Loucy (cell line): Measurements from ENCODE around the gene ZNF48.

Experiments used
- H2AFZ ChIP-seq: fragments of 200-600 bp; sonication (generic); 2 replicates; pipeline ENCODE4 v1.6.0; 2016; ENCODE audit warnings: antibody characterized with exemption, mild to moderate bottlenecking, low read length, moderate library complexity
- H3F3A ChIP-seq: fragments of 200-600 bp; 2 replicates; pipeline ENCODE4 v1.6.0; 2016; ENCODE audit warnings: antibody characterized with exemption, low read depth, mild to moderate bottlenecking
- H3K27me3 ChIP-seq: fragments of 200-600 bp; sonication (generic); 2 replicates; pipeline ENCODE4 v1.6.1; 2014; ENCODE audit warnings: low read length, mild to moderate bottlenecking; ENCODE audit not compliant: insufficient read depth, poor library complexity, severe bottlenecking
- H3K36me3 ChIP-seq: fragments of 200-600 bp; sonication (generic); 2 replicates; pipeline ENCODE4 v1.6.1; 2016; ENCODE audit warnings: low read length; ENCODE audit not compliant: insufficient read depth
- H3K4me1 ChIP-seq: fragments of 200-600 bp; sonication (generic); 2 replicates; pipeline ENCODE4 v1.5.1; 2014; ENCODE audit warnings: low read length, mild to moderate bottlenecking; ENCODE audit not compliant: insufficient read depth, poor library complexity, severe bottlenecking
- H3K4me2 ChIP-seq: fragments of 200-600 bp; sonication (generic); 2 replicates; pipeline ENCODE4 v1.6.0; 2014; ENCODE audit warnings: antibody characterized with exemption, low read length, low read depth, mild to moderate bottlenecking; ENCODE audit not compliant: poor library complexity, severe bottlenecking
- H3K4me3 ChIP-seq: fragments of 200-600 bp; sonication (generic); 2 replicates; pipeline ENCODE4 v1.5.1; 2014; ENCODE audit warnings: low read length, mild to moderate bottlenecking, mixed read lengths; ENCODE audit not compliant: poor library complexity, severe bottlenecking
- H3K79me2 ChIP-seq: fragments of 200-600 bp; sonication (generic); 2 replicates; pipeline ENCODE4 v1.6.1; 2014; ENCODE audit warnings: low read length; ENCODE audit not compliant: insufficient read depth
- H3K9ac ChIP-seq: fragments of 200-600 bp; sonication (generic); 2 replicates; pipeline ENCODE4 v1.6.0; 2014; ENCODE audit warnings: mild to moderate bottlenecking, low read depth, low read length, moderate library complexity; ENCODE audit not compliant: poor library complexity, severe bottlenecking
- H3K9me2 ChIP-seq: fragments of 200-600 bp; sonication (generic); replicated peaks from 2 replicates; pipeline ENCODE4 v1.6.1; 2016; ENCODE audit warnings: low read depth, low read length, mixed read lengths
- H3K9me3 ChIP-seq: fragments of 200-600 bp; sonication (generic); 2 replicates; pipeline ENCODE4 v1.6.1; 2014; ENCODE audit warnings: mild to moderate bottlenecking, antibody characterized with exemption, low read length, low read depth; ENCODE audit not compliant: insufficient read depth
- H4K20me1 ChIP-seq: fragments of 200-600 bp; sonication (generic); 2 replicates; pipeline ENCODE4 v1.6.0; 2014; ENCODE audit warnings: antibody characterized with exemption, low read length, mild to moderate bottlenecking; ENCODE audit not compliant: insufficient read depth, poor library complexity, severe bottlenecking
- EZH2phosphoT487 ChIP-seq: fragments of 200-600 bp; IDR thresholded peaks from 2 replicates; pipeline ENCODE4 v1.6.1; 2018; ENCODE audit warnings: antibody characterized with exemption, mild to moderate bottlenecking, moderate library complexity, borderline replicate concordance
- TF ChIP-seq, protein P1 (sequence below): fragments of 200-600 bp; sonication (generic); conservative IDR thresholded peaks from 2 replicates; pipeline ENCODE4 v1.5.1; 2014; ENCODE audit warnings: mild to moderate bottlenecking, antibody characterized with exemption, low read length

ZNF48 gene

DNA sequence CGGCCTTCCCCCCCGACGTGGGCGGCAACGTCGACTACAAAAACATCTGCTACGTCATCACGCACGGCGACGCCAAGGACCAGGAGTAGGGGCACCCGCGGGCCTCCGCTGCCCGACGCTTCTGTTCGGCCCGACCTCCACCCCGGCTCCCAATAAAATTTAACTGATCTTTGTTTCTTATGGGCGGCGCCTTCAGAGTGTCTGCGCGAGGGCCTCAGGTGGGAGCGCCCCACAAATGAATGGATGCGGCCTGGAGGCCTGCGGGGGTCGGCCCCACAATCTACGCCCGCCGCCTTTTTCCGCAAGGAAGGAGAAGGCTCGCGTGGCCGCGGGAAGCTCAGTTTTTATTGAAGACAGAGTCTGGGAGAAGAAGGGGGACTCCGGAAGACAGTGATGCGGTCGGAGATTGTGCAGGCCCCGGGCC is 17.4 kb upstream of the ZNF48 start:
- TF ChIP-seq, protein P1, sequence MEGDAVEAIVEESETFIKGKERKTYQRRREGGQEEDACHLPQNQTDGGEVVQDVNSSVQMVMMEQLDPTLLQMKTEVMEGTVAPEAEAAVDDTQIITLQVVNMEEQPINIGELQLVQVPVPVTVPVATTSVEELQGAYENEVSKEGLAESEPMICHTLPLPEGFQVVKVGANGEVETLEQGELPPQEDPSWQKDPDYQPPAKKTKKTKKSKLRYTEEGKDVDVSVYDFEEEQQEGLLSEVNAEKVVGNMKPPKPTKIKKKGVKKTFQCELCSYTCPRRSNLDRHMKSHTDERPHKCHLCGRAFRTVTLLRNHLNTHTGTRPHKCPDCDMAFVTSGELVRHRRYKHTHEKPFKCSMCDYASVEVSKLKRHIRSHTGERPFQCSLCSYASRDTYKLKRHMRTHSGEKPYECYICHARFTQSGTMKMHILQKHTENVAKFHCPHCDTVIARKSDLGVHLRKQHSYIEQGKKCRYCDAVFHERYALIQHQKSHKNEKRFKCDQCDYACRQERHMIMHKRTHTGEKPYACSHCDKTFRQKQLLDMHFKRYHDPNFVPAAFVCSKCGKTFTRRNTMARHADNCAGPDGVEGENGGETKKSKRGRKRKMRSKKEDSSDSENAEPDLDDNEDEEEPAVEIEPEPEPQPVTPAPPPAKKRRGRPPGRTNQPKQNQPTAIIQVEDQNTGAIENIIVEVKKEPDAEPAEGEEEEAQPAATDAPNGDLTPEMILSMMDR: no peak
- TF ChIP-seq EZH2phosphoT487: no peak
- no peaks in the 10 kb centered on the region for H3K9me3 ChIP-seq
- H3K9ac ChIP-seq: peak overlapping the region; percentile 90
- peaks cover 53% of the 10 kb centered on the region for H3K4me1 ChIP-seq
- peak overlapping the region; percentile 99 for H3K4me2 ChIP-seq
- H3F3A ChIP-seq: peaks cover 16% of the 10 kb centered on the region
- no peaks in the 10 kb centered on the region for H3K9me2 ChIP-seq
- H3K79me2 ChIP-seq: peaks cover 40% of the 10 kb centered on the region
- H3K4me3 ChIP-seq: peak overlapping the region; percentile 97
- H4K20me1 ChIP-seq: peaks cover 13% of the 10 kb centered on the region
- H3K36me3 ChIP-seq: no peaks in the 10 kb centered on the region
- H3K27me3 ChIP-seq: no peaks in the 10 kb centered on the region
- H2AFZ ChIP-seq: peak overlapping the region; percentile 78; the same call in 1 of the 2 replicates

DNA sequence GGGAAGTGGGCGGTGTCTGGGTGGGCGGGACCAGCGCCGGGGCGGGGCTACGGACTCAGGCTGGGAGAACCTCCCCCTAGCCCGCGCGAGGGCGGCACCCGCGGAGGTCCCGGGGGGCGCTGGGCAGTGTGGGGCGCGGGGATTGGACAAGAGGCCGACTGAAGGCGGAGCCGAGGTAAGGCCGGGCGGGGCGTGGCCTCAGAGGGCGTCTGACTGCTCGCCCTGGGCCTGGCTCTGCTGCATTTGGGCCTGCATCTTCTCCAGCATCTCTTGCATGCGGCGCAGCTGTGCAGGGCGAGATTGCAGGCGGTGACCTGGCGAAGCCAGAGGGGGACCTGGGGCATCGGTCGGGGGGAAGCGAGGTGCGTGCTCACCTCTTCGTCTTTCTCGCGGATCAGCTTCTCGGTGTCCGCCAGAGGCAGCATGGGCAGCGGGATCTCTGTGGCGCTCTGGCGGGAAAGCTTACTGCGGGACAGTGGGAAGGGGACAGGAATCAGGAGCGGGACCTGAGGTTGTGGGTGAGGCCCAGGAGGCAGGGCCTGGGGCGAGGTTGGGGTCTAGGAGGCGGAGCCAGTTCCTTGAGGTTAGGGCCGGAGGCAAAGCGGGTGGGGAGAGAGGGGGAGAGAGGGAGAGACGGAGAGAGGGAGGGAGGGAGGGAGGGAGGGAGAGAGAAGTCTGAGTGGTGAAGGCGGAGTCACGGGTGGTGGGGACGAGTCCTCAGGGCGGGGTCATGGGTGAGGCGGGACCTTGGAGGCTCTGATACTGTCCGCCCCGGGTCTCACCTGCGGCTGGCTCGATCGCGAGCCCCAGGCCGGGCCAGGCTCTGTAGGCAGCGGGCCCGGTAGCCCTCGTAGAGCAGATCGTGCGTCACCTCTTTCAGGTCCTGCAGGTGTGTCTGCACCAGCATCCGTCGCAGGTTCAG is 16.7 kb upstream of the ZNF48 start:
- no peaks in the 10 kb centered on the region for H3K9me3 ChIP-seq
- H3K27me3 ChIP-seq: no peaks in the 10 kb centered on the region
- peak overlapping the region; percentile 97 for H3K4me3 ChIP-seq
- H3K9ac ChIP-seq: peak overlapping the region; percentile 90
- peak overlapping the region; percentile 99 for H3K4me2 ChIP-seq
- H3K9me2 ChIP-seq: no peaks in the 10 kb centered on the region
- peaks cover 58% of the 10 kb centered on the region for H3K4me1 ChIP-seq
- H4K20me1 ChIP-seq: peaks cover 13% of the 10 kb centered on the region
- no peaks in the 10 kb centered on the region for H3K36me3 ChIP-seq
- peaks cover 16% of the 10 kb centered on the region for H3F3A ChIP-seq
- TF ChIP-seq EZH2phosphoT487: no peak
- TF ChIP-seq, protein P1: peak; percentile 21; the same call in 1 of the 2 replicates
- peak overlapping the region; percentile 88 for H2AFZ ChIP-seq
- H3K79me2 ChIP-seq: peaks cover 42% of the 10 kb centered on the region

DNA sequence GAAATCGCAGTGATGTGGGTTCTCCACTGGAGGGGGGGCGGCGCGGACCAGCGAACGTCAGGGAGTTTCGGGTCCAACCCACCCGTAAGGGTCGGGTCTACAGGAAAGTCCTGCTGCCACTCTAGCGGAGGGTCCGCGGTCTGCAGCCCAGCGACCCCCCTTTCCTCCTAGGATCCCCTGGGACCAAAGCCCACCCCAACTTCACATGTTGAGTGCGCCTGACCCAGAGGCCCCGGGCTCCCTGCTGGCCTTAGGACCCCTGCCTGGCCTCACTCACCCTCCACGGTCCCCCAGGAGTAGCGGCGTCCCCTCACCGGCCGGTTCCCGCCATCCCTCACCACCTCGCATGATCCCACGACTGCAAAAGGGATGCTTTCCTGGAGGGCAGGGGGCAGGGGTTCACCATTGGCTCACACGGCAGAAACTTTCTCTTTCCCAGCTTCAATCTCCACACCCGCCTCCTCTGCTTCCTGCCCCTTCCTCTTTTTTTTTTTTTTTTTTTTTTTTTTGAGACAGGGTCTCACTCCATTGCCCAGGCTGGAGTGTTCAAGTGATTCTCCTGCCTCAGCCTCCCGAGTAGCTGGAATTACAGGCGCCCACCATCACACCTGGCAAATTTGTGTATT is 15.9 kb upstream of the ZNF48 start:
- peaks cover 61% of the 10 kb centered on the region for H3K4me1 ChIP-seq
- no peak for TF ChIP-seq EZH2phosphoT487
- TF ChIP-seq, protein P1: no peak
- no peak overlapping the region for H2AFZ ChIP-seq
- no peaks in the 10 kb centered on the region for H3K36me3 ChIP-seq
- H3K4me2 ChIP-seq: peak overlapping the region; percentile 88
- H3K4me3 ChIP-seq: peak overlapping the region; percentile 97
- H3K79me2 ChIP-seq: peaks cover 46% of the 10 kb centered on the region
- peaks cover 13% of the 10 kb centered on the region for H4K20me1 ChIP-seq
- H3F3A ChIP-seq: peaks cover 16% of the 10 kb centered on the region
- no peaks in the 10 kb centered on the region for H3K9me3 ChIP-seq
- H3K27me3 ChIP-seq: no peaks in the 10 kb centered on the region
- H3K9me2 ChIP-seq: no peaks in the 10 kb centered on the region
- H3K9ac ChIP-seq: peak overlapping the region; percentile 90
